Measurements from ENCODE around the gene CACNA1C. TPM values are rescaled to one million over a fixed set of nuclear protein-coding genes. Genes with fewer than 3 reads are reported as not detected.
A peak's percentile ranks its signal among the peaks of the same experiment; 100 is the strongest.

CACNA1C gene
- total RNA-seq, 2 donors from 2014 or later = 0.86 to 6.3 TPM

- H3K27ac Mint-ChIP-seq = no peak overlapping the region
- no peak overlapping the region for H3K4me3 Mint-ChIP-seq
Measured at GRCh38 chr12:2360630-2361170, 307.9 kb downstream of the CACNA1C start.

DNA sequence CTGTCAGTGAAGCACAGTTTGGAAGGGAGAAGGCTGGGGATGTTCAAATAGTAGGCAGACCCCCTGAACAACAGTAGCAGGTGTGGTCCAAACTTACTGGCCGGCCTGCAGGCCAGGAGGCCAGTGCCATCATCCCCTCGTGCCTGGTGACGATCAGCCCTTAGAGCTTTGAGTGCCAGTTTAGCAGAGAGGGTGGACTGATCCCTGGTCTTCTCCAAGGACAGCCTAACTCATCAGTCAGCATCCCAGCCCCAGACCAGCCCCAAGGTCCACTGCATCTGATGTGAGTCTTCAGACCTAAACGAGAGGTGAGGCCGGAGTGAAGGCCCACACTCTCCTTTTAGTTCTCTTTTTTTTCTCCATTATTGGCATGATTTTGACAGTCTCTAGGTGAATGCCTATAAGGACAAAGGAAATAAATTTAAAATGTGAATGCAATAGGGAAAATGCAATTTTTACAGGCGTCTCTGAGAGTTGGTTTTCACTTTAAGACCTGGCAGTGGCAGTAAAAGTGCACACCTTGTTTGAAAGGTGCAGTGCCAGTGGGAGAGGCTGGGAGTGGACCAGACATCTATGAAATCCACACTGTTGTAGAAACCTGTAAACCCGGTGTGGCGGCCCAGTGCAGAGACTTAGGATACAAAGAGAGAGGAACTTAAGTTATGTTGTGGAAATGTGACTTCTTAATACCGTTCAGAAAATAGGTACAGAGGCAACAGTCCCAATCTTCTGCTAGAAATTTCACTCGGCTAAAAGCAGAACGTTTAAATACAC, 311.2 kb downstream of the CACNA1C start:
- DNase-seq = peak; percentile 27
- WGBS, 2 experiments (ENCODE audit: insufficient coverage in 1 of 2, insufficient read length in 1 of 2) = 87 to 94% methylated on average over 9 to 11 of the region's 11 CpGs
- Histone ChIP-seq H3K4me1 (ENCODE audit: control insufficient read depth, insufficient read depth, low read length) (no peaks in the 10 kb centered on the region), H3K4me3 (ENCODE audit: low read length) (no peak overlapping the region), H3K9ac (ENCODE audit: extremely low read depth, low read length, poor library complexity, severe bottlenecking) (no peak overlapping the region), H3K9me3 (ENCODE audit: control insufficient read depth, low read length) (peaks cover 10% of the 10 kb centered on the region), H3K36me3 (ENCODE audit: control insufficient read depth, insufficient read depth, low read length) (no peaks in the 10 kb centered on the region), H3K27me3 (ENCODE audit: control insufficient read depth, insufficient read depth, low read length, poor library complexity, severe bottlenecking) (no peaks in the 10 kb centered on the region), H3K27ac (ENCODE audit: low read depth, low read length) (no peak overlapping the region)
- Mint-ChIP-seq H3K27me3 (ENCODE audit: insufficient read depth) (no peaks in the 10 kb centered on the region), H3K4me1 (no peaks in the 10 kb centered on the region), H3K9me3 (peaks cover 13% of the 10 kb centered on the region), H3K4me3 (no peak overlapping the region), H3K36me3 (ENCODE audit: low read depth) (peaks cover 5% of the 10 kb centered on the region), H3K27ac (no peak overlapping the region)
- no peak for TF ChIP-seq CTCF (conservative IDR thresholded peaks at IDR 0.05)

More at GRCh38 chr12:2360630-2361170, 307.9 kb downstream of the CACNA1C start:
- peaks cover under 1% of the 10 kb centered on the region for H3K9me3 Mint-ChIP-seq
- no peaks in the 10 kb centered on the region for H3K27me3 Mint-ChIP-seq (ENCODE audit: insufficient read depth)
- no peaks in the 10 kb centered on the region for H3K27me3 ChIP-seq (ENCODE audit: control insufficient read depth, insufficient read depth, low read length, poor library complexity, severe bottlenecking)
- no peaks in the 10 kb centered on the region for H3K4me1 ChIP-seq (ENCODE audit: control insufficient read depth, insufficient read depth, low read length)
- no peaks in the 10 kb centered on the region for H3K4me1 Mint-ChIP-seq
- H3K36me3 ChIP-seq (ENCODE audit: control insufficient read depth, insufficient read depth, low read length) = no peaks in the 10 kb centered on the region
- no peak overlapping the region for H3K9ac ChIP-seq (ENCODE audit: extremely low read depth, low read length, poor library complexity, severe bottlenecking)
- H3K36me3 Mint-ChIP-seq (ENCODE audit: low read depth) = no peaks in the 10 kb centered on the region
- 91 to 93% methylated on average over 7 to 11 of the region's 11 CpGs for WGBS, 2 experiments (ENCODE audit: insufficient coverage in 1 of 2, insufficient read length in 1 of 2)
- no peak overlapping the region for H3K4me3 ChIP-seq (ENCODE audit: low read length)
- no peak overlapping the region for H3K27ac ChIP-seq (ENCODE audit: low read depth, low read length)
- DNase-seq = no peak
- peak; percentile 83 for TF ChIP-seq CTCF (conservative IDR thresholded peaks at IDR 0.05)
- H3K9me3 ChIP-seq (ENCODE audit: control insufficient read depth, low read length) = no peaks in the 10 kb centered on the region

- Histone ChIP-seq H3K4me1 (ENCODE audit: control insufficient read depth, insufficient read depth, low read length) (no peaks in the 10 kb centered on the region), H3K9me3 (ENCODE audit: control insufficient read depth, low read length) (peaks cover 10% of the 10 kb centered on the region), H3K36me3 (ENCODE audit: control insufficient read depth, insufficient read depth, low read length) (no peaks in the 10 kb centered on the region), H3K27ac (ENCODE audit: low read depth, low read length) (no peak overlapping the region), H3K27me3 (ENCODE audit: control insufficient read depth, insufficient read depth, low read length, poor library complexity, severe bottlenecking) (no peaks in the 10 kb centered on the region), H3K4me3 (ENCODE audit: low read length) (no peak overlapping the region), H3K9ac (ENCODE audit: extremely low read depth, low read length, poor library complexity, severe bottlenecking) (no peak overlapping the region)
- TF ChIP-seq CTCF (conservative IDR thresholded peaks at IDR 0.05) = peak; percentile 74
- Mint-ChIP-seq H3K27me3 (ENCODE audit: insufficient read depth) (no peaks in the 10 kb centered on the region), H3K27ac (no peak overlapping the region), H3K4me1 (no peaks in the 10 kb centered on the region), H3K36me3 (ENCODE audit: low read depth) (peaks cover 5% of the 10 kb centered on the region), H3K9me3 (peaks cover 13% of the 10 kb centered on the region), H3K4me3 (no peak overlapping the region)
- peak; percentile 73 for DNase-seq
- 75 to 88% methylated on average over 8 to 9 of the region's 9 CpGs for WGBS, 2 experiments (ENCODE audit: insufficient coverage in 1 of 2, insufficient read length in 1 of 2)
Measured at GRCh38 chr12:2364631-2365051, 311.9 kb downstream of the CACNA1C start.

Data from endodermal cell (in vitro differentiated cells).